Measurements from ENCODE around the gene SH3BP1.

DNA sequence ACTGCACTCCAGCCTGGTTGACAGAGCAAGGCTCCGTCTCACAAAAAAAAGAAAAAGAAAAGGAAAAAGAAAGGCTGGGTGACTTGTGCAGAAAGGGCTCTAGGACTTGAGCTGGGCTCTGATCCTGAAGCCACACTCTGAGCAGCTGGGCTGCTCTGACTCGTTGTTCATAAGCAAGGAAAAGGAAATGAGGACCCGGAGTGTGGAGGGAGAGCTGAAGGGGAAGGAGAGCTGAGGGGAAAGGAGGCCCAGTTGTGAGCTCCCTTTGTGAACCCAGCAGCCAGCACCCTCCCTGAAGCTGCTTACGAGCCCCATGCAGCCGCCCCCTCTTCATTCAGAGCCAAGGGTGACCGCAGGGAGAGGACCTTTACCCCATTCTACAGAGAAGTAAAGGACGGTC is 12.3 kb upstream of the SH3BP1 start:
- no peak for TF ChIP-seq FOXM1 (IDR thresholded peaks at IDR 0.05; ENCODE audit: borderline replicate concordance)
- no peak for TF ChIP-seq ARNT (IDR thresholded peaks at IDR 0.05)
- TF ChIP-seq ELF4 (IDR thresholded peaks at IDR 0.05) = no peak
- TF ChIP-seq BHLHE40 (IDR thresholded peaks at IDR 0.05; ENCODE audit: borderline replicate concordance) = no peak
- TF ChIP-seq NFRKB (IDR thresholded peaks at IDR 0.05) = no peak
- no peak for TF ChIP-seq HDGF (IDR thresholded peaks at IDR 0.05; ENCODE audit: borderline replicate concordance)
- no peak for TF ChIP-seq SUZ12 (IDR thresholded peaks at IDR 0.05)
- TF ChIP-seq PKNOX1 (IDR thresholded peaks at IDR 0.05) = no peak
- TF ChIP-seq SP1 (IDR thresholded peaks at IDR 0.05) = no peak
- no peak for TF ChIP-seq TARDBP (IDR thresholded peaks at IDR 0.05)
- no peak for TF ChIP-seq FOXA1 (IDR thresholded peaks at IDR 0.05)
- no peak for TF ChIP-seq L3MBTL2 (conservative IDR thresholded peaks at IDR 0.05)
- TF ChIP-seq LEF1 (IDR thresholded peaks at IDR 0.05; ENCODE audit: borderline replicate concordance) = no peak

Measured in HEK293T (cell line).